Activated naive CD8-positive, alpha-beta T cell treated with anti-CD3 and anti-CD28 coated beads, Interleukin-2, amount 50 U/mL, for 16 hours (primary cell): Measurements from ENCODE around the gene ACSL6.

Source experiments
- DNase-seq: peaks from one replicate; pipeline ENCODE4 v3.0.0-alpha.2; 2020; ENCODE audit warnings: low read depth, low spot score

The ACSL6 gene

GRCh38 chr5:132046880-132047299 lies 35.4 kb upstream of the ACSL6 start:
- no peak for DNase-seq

DNA sequence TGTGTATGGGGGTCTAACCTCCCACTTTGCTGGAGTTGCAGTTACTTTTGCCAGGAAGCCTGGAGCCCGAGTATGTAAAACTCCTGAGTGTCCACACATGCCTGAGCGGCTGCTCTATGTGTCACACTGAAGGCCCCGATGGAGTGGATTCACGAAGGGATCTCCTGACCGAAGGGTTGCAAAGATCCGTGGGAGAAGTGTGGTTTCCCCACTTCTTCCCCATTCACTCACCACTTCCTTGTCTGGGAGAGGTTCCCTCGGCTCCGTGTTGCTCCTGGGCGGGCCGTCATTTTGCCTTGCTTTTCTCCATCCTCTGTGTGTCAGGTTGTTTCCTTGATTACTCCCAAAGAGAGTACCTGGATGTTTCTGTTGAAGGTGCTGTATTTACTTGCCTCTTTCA lies 32.7 kb upstream of the ACSL6 start:
- DNase-seq, result no peak

- DNase-seq, result no peak
These were observed 25.9 kb upstream of the ACSL6 start for GRCh38 chr5:132037353-132037752.

DNA sequence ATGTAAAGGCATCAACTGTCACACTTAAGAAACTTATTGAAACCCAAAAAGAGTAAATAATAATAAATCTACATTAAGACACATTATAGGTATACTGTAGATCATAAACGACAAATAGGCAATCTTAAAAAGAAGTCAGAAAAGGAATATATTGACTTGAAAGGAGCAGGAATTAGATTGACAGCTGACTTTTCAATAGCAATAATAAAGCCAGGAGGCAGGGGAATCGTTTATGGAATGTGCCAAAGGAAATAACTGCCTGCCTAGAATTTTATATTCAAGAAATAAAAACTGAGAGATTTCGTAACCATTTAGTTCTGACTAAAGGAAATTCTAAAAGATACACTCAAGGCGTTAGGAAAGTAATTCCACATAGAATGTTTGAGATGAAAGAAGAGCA lies 21.7 kb upstream of the ACSL6 start:
- no peak for DNase-seq

- DNase-seq, result no peak
These were observed 20.7 kb upstream of the ACSL6 start for GRCh38 chr5:132032196-132032595.

- DNase-seq, result no peak
These were observed 19.2 kb upstream of the ACSL6 start for GRCh38 chr5:132030610-132031009.

- DNase-seq, result no peak
These were observed 18.3 kb upstream of the ACSL6 start for GRCh38 chr5:132029609-132030330.

DNA sequence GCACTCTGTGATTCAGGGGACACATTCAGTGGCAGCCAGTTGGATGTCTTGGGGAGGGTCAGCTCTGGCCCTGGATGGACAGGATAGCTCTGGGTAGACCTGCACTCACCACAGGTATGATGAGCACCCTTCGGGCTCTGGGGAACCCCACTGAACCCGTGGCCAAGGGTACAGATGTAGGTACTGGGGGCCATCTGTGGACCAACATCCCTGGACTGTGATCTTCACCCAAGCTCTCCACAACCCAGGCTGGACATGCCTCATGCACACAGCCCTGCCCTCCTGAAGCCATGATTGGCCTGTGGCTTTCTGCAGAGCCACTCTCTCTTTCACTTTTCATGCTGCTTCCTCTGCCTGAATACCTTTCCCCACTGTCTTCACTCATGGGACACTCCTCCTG lies 15.6 kb upstream of the ACSL6 start:
- no peak for DNase-seq

- no peak for DNase-seq
These were observed 15.1 kb upstream of the ACSL6 start for GRCh38 chr5:132026516-132027008.

GRCh38 chr5:132025403-132025971 lies 14.0 kb upstream of the ACSL6 start:
- no peak for DNase-seq

DNA sequence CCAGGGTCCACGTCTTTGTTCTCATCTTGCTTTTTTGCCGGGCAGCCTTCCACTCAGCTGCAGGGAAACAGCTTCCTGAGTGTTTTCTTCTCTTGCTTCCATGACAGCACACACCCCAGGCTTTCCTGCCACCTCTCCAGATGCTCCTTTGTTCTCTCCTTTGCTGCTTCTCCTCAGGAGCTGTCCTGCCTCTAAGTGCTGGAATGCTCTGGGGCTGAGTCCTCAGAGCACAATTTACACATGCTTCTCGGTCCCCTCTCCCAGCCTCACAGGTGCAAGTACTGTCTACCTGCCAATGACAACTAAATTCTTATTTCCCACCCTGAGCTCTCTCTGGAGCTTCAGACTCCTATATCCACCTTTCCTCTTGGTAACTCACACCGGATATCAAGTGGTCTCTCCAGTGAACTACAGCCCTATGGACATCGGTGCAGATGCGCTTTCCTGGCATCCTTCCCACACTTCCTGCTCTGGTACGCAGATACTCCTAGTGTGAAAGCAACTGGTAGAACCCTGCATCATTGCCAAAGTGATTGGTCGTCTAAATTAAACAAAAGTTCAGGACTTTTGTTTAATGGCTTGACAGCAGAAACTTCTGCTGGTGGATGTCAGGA lies 13.4 kb upstream of the ACSL6 start:
- no peak for DNase-seq

GRCh38 chr5:132024117-132024435 lies 12.6 kb upstream of the ACSL6 start:
- no peak for DNase-seq

GRCh38 chr5:132023258-132024116 lies 12.0 kb upstream of the ACSL6 start:
- DNase-seq, result no peak

DNA sequence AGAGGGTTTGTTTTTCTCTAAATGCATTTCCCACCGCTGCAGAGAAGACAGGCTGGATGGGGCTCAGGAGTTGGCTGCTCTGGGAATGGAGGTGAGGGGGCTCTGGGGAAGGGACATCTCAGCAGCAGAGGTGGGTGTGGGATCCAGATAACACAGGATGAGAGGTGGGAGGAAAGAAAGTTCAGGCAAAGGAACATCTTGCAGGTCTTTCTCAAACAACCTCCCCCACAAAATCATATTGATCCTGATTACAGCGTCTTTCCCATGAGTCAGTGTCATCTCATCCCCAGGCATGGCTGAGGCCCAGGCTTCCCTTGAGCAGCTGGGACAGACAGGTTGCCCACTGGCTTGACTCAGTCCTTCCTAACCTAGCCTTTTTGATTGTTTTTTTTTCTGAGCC lies 11.3 kb upstream of the ACSL6 start:
- DNase-seq, result no peak

DNA sequence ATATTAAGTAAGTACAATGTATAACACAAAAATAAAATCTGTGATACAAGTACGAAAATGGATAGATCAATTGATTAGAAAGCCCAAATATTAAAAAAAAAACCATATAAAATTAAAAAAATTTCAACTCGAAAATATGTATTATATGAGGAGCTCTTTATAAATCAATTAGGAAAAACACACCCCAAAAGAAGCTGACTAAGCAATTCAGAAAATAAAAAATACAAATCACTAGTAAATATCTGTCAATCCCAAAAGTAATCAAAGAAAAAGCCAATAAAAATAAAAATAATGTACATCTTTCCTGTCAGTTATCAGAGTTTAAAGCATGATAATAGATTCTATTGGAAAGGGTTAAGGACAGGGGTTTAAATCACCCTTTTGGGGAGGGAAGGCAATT lies 10.2 kb upstream of the ACSL6 start:
- DNase-seq, result no peak

DNA sequence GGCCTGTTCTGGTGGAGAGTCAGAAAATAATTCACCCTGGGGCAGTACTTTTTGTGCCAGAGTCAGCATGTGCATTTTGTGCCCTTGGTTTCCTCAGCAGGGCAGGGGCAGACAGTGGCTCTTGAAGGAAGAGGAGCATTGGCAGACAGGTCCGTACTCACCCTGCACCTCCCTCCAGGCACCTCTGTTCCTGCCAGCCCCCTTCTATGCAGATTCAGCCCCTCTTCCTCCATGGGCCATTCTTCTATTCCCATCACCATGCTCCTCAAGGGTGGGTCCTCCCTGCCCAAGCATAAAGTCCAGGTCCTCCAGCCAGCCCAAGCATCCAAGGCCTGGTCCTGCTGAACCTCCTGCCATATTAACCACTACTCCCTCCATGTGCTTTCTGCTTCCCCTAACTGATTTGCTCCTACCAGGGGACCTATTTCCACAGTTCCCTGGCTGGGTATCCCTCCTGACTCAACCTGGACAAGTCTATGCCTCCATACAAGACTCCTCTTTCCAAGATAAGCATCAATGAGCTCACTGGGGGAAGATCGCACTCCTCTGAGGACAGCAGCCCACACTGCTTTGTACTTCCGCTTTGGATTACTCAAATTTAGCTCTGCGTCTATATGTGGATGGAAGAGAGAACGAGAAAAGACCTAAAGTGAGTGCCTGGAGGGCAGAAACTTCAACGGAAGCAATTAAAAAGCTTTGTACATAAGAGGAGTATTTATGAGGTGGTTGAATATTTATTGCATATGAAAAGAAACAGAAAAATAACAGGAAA lies 9.3 kb upstream of the ACSL6 start:
- no peak for DNase-seq

- peak; percentile 56 for DNase-seq
These were observed 8.5 kb upstream of the ACSL6 start for GRCh38 chr5:132019857-132020555.

GRCh38 chr5:132019337-132019736 lies 7.9 kb upstream of the ACSL6 start:
- DNase-seq, result no peak

GRCh38 chr5:132017738-132018625 lies 6.5 kb upstream of the ACSL6 start:
- no peak for DNase-seq

GRCh38 chr5:132017316-132017715 lies 5.9 kb upstream of the ACSL6 start:
- DNase-seq, result no peak
